Measurements from ENCODE around the gene NELFA. TPM values are rescaled to one million over a fixed set of nuclear protein-coding genes. Genes with fewer than 3 reads are reported as not detected.

The NELFA gene
- total RNA-seq, 2 donors from 2014 or later = 29.5 to 53.3 TPM

- Histone ChIP-seq H3K36me3 (no peaks in the 10 kb centered on the region), H3K27ac (no peak overlapping the region), H3K4me3 (no peak overlapping the region), H3K27me3 (replicated peaks; ENCODE audit: insufficient read depth) (no peaks in the 10 kb centered on the region), H3K9me3 (no peaks in the 10 kb centered on the region), H3K4me1 (replicated peaks) (no peaks in the 10 kb centered on the region)
- TF ChIP-seq CTCF (IDR thresholded peaks at IDR 0.05) (no peak), POLR2A (IDR thresholded peaks at IDR 0.05) (no peak), POLR2AphosphoS5 (IDR thresholded peaks at IDR 0.05) (no peak)
- intact Hi-C loops (cut with DNase I) = no loop called here
- no peak for DNase-seq (ENCODE audit: low spot score)
- WGBS = 96% methylated on average over 35 of the region's 35 CpGs
These were observed 32.1 kb downstream of the NELFA start for GRCh38 chr4:1976416-1977352.

GRCh38 chr4:1975880-1976279 is 32.9 kb downstream of the NELFA start:
- Histone ChIP-seq H3K9me3 (no peaks in the 10 kb centered on the region), H3K27ac (no peak overlapping the region), H3K27me3 (replicated peaks; ENCODE audit: insufficient read depth) (no peaks in the 10 kb centered on the region), H3K36me3 (no peaks in the 10 kb centered on the region), H3K4me1 (replicated peaks) (no peaks in the 10 kb centered on the region), H3K4me3 (no peak overlapping the region)
- 93% methylated on average over 11 of the region's 11 CpGs for WGBS
- DNase-seq (ENCODE audit: low spot score) = no peak
- intact Hi-C loops (cut with DNase I) = no loop called here
- TF ChIP-seq CTCF (IDR thresholded peaks at IDR 0.05) (no peak), POLR2A (IDR thresholded peaks at IDR 0.05) (no peak), POLR2AphosphoS5 (IDR thresholded peaks at IDR 0.05) (no peak)

- Histone ChIP-seq H3K27me3 (replicated peaks; ENCODE audit: insufficient read depth) (no peaks in the 10 kb centered on the region), H3K36me3 (no peaks in the 10 kb centered on the region), H3K4me3 (no peak overlapping the region), H3K27ac (no peak overlapping the region), H3K4me1 (replicated peaks) (no peaks in the 10 kb centered on the region), H3K9me3 (no peaks in the 10 kb centered on the region)
- no peak for TF ChIP-seq CTCF (IDR thresholded peaks at IDR 0.05)
- no peak for TF ChIP-seq POLR2AphosphoS5 (IDR thresholded peaks at IDR 0.05)
- TF ChIP-seq POLR2A (IDR thresholded peaks at IDR 0.05) = no peak
- intact Hi-C loops (cut with DNase I) = no loop called here
- no peak for DNase-seq (ENCODE audit: low spot score)
- WGBS = 89% methylated on average over 14 of the region's 14 CpGs
These were observed 33.4 kb downstream of the NELFA start for GRCh38 chr4:1975391-1975801.

- H3K27me3 ChIP-seq (replicated peaks; ENCODE audit: insufficient read depth) = no peaks in the 10 kb centered on the region
- TF ChIP-seq POLR2A (IDR thresholded peaks at IDR 0.05) (no peak), CTCF (IDR thresholded peaks at IDR 0.05) (no peak)
- intact Hi-C loops (cut with DNase I) = no loop called here
- H3K9me3 ChIP-seq = no peaks in the 10 kb centered on the region
- no peaks in the 10 kb centered on the region for H3K36me3 ChIP-seq
- WGBS = 94% methylated on average over 8 of the region's 8 CpGs
- no peak for DNase-seq (ENCODE audit: low spot score)
- H3K4me3 ChIP-seq = no peak overlapping the region
- no peaks in the 10 kb centered on the region for H3K4me1 ChIP-seq (replicated peaks)
- no peak overlapping the region for H3K27ac ChIP-seq
These were observed 33.9 kb downstream of the NELFA start for GRCh38 chr4:1974840-1975239.

- Histone ChIP-seq H3K36me3 (no peaks in the 10 kb centered on the region), H3K9me3 (no peaks in the 10 kb centered on the region), H3K27me3 (replicated peaks; ENCODE audit: insufficient read depth) (no peaks in the 10 kb centered on the region), H3K4me3 (no peak overlapping the region), H3K27ac (no peak overlapping the region), H3K4me1 (replicated peaks) (no peaks in the 10 kb centered on the region)
- no peak for DNase-seq (ENCODE audit: low spot score)
- WGBS = 94% methylated on average over 18 of the region's 18 CpGs
- TF ChIP-seq CTCF (IDR thresholded peaks at IDR 0.05) = no peak
- TF ChIP-seq POLR2A (IDR thresholded peaks at IDR 0.05) = no peak
- no peak for TF ChIP-seq POLR2AphosphoS5 (IDR thresholded peaks at IDR 0.05)
- intact Hi-C loops (cut with DNase I) = no loop called here
These were observed 35.1 kb downstream of the NELFA start for GRCh38 chr4:1973661-1974060.
